ENCODE results near the gene TEDC2. TPM values are rescaled to one million over a fixed set of nuclear protein-coding genes. Genes with fewer than 3 reads are reported as not detected.

TEDC2 gene
- total and polyA plus RNA-seq, 9 of the 15 experiments (the other 6 are each of a cell fraction or from before 2014, with no cell fraction given): 0.75 to 57.0 (median 17.6) TPM

- TF ChIP-seq TAF15 (IDR thresholded peaks at IDR 0.05; ENCODE audit: low read depth, low read length): no peak
- TF ChIP-seq CBFA2T3 (IDR thresholded peaks at IDR 0.05): peak; percentile 38
- no peak for TF ChIP-seq HNRNPL (IDR thresholded peaks at IDR 0.05; ENCODE audit: low read depth, low read length)
- TF ChIP-seq CXXC5 (CRISPR knock-in tag; IDR thresholded peaks at IDR 0.05): peak; percentile 58
- TF ChIP-seq ZMIZ1 (IDR thresholded peaks at IDR 0.05; ENCODE audit: low read depth in 2 of 2, low read length in 2 of 2): no peak
- no peak for TF ChIP-seq ZNF232 (CRISPR knock-in tag; IDR thresholded peaks at IDR 0.05)
- TF ChIP-seq ZBTB2 (IDR thresholded peaks at IDR 0.05): peak; percentile 48; the same call in 1 of the 2 replicates
- no peak for TF ChIP-seq TSHZ1 (CRISPR knock-in tag; IDR thresholded peaks at IDR 0.05)
- no peak for TF ChIP-seq RBM39 (optimal IDR thresholded peaks at IDR 0.05; ENCODE audit: low read depth, low read length)
- 0 out of 2 replicates have a peak, but pooled peaks have one; percentile 38 for TF ChIP-seq SMARCA4 (IDR thresholded peaks at IDR 0.05)
- no peak for TF ChIP-seq E2F8 (IDR thresholded peaks at IDR 0.05; ENCODE audit: low read depth, partially characterized antibody)
- TF ChIP-seq ZKSCAN3 (CRISPR knock-in tag; IDR thresholded peaks at IDR 0.05): no peak
- TF ChIP-seq RAD51 (IDR thresholded peaks at IDR 0.05; ENCODE audit: borderline replicate concordance, low read depth): no peak
- no peak for TF ChIP-seq ZNF695 (CRISPR knock-in tag; IDR thresholded peaks at IDR 0.05)
- TF ChIP-seq EP400 (IDR thresholded peaks at IDR 0.05): no peak
- TF ChIP-seq NFIX (CRISPR knock-in tag; IDR thresholded peaks at IDR 0.05; ENCODE audit: low read depth): no peak
- TF ChIP-seq ZNF282 (CRISPR knock-in tag; IDR thresholded peaks at IDR 0.05): no peak
- no peak for TF ChIP-seq CAMTA2 (CRISPR knock-in tag; conservative IDR thresholded peaks at IDR 0.05)
Observed at GRCh38 chr16:2484898-2485508, 25.1 kb downstream of the TEDC2 start (continued).

Measured in K562 (cell line).